ENCODE results near the gene NUDCD2. TPM values are rescaled to one million over a fixed set of nuclear protein-coding genes. Genes with fewer than 3 reads are reported as not detected.
"Not testable (repeated sequence)": the region's sequence is repeated elsewhere in the genome, so short reads cannot be mapped to it uniquely, and the experiment has no call there.

The NUDCD2 gene
- total RNA-seq, 2 experiments from 2014 or later: 55.5 to 62.7 TPM

GRCh38 chr5:163397354-163397753 lies 62.5 kb downstream of the NUDCD2 start:
- peaks cover 20% of the 10 kb centered on the region for H3K27me3 Mint-ChIP-seq
- H3K4me3 Mint-ChIP-seq: no peak overlapping the region
- no peak overlapping the region for H3K27ac Mint-ChIP-seq
- no peaks in the 10 kb centered on the region for H3K4me1 Mint-ChIP-seq (ENCODE audit: low read depth)
- no peaks in the 10 kb centered on the region for H3K36me3 Mint-ChIP-seq (ENCODE audit: low read depth)
- no peak for ATAC-seq
- TF ChIP-seq CTCF (IDR thresholded peaks at IDR 0.05): no peak
- intact Hi-C loops (cut with micrococcal nuclease): no loop called here
- DNase-seq: no peak
- CTCF ChIA-PET: interaction anchor here (4.6 kb wide), 1 partner anchor 11 kb away, joined by 17 read pairs; no protein-coding TSS in a partner anchor
- H3K9me3 Mint-ChIP-seq: no peaks in the 10 kb centered on the region
- POLR2A ChIA-PET: no interaction called here

GRCh38 chr5:163396818-163397340 lies 63.0 kb downstream of the NUDCD2 start:
- ATAC-seq; H3K4me3 Mint-ChIP-seq; DNase-seq; POLR2A ChIA-PET; H3K9me3 Mint-ChIP-seq; H3K36me3 Mint-ChIP-seq (ENCODE audit: low read depth); H3K27ac Mint-ChIP-seq; intact Hi-C loops (cut with micrococcal nuclease); H3K4me1 Mint-ChIP-seq (ENCODE audit: low read depth): not testable (repeated sequence)
- H3K27me3 Mint-ChIP-seq: peaks cover 21% of the 10 kb centered on the region
- CTCF ChIA-PET: interaction anchor here (4.6 kb wide), 1 partner anchor 12 kb away, joined by 17 read pairs; no protein-coding TSS in a partner anchor

Other genes with a start within 250 kb of the NUDCD2 start
- 100 to 1,000 TPM; 134 to 139 TPM for gene CCNG1, start 22.5 kb downstream of the NUDCD2 start, total RNA-seq
- gene HMMR, start 530 bp upstream of the NUDCD2 start, total RNA-seq: 10 to 100 TPM; 94.2 to 95.2 TPM
- gene MAT2B, start 45.5 kb upstream of the NUDCD2 start, total RNA-seq: 10 to 100 TPM; 71.5 to 71.6 TPM